NCI-H69 (cell line): ENCODE data around the gene LGI4.

Experiments
- DNase-seq: peaks from one replicate; lab custom pipeline; 2025; lab: John Stamatoyannopoulos, UW

The LGI4 gene

DNA sequence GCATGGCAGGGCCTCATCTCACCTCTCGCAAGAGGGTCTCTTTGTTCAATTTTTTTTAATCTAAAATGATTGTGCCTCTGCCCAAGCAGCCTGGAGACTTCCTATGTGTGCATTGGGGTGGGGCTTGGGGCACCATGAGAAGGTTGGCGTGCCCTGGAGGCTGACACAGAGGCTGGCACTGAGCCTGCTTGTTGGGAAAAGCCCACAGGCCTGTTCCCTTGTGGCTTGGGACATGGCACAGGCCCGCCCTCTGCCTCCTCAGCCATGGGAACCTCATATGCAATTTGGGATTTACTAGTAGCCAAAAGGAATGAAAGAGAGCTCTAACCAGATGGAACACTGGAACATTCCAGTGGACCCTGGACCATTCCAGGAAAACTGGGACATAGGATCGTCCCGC, 11.3 kb downstream of the LGI4 start:
- peak; percentile 81 for DNase-seq

DNA sequence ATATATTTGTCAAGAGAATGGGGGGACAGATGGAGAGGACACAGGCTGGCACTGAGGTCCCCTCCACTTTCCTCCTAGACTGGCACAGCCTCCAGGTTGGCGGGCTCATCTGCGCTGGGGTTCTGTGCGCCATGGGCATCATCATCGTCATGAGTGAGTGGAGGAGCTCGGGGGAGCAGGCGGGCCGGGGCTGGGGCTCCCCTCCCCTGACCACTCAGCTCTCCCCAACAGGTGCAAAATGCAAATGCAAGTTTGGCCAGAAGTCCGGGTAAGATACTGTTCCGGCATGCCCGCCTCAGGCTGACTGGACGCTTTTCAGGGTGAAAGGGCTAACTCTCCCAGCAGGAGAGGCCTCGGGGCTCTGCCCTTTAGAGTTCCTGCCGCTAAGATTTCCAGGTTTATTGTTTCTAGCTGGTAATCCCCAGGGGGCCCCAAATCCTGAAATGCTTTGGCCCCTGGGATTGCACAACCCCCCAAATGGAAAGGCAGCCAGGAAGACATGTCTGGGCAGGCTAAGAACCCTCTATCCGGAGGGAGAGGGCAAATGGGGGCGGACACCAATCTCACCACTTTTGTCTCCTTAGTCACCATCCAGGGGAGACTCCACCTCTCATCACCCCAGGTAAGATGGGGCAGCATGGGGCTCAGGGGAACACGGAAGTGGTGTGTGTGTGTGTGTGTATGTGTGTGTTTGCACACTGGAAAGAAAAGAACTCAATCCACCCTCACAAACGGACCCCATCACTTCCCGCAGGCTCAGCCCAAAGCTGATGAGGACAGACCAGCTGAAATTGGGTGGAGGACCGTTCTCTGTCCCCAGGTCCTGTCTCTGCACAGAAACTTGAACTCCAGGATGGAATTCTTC, 11.9 kb downstream of the LGI4 start:
- peak; percentile 97 for DNase-seq

DNA sequence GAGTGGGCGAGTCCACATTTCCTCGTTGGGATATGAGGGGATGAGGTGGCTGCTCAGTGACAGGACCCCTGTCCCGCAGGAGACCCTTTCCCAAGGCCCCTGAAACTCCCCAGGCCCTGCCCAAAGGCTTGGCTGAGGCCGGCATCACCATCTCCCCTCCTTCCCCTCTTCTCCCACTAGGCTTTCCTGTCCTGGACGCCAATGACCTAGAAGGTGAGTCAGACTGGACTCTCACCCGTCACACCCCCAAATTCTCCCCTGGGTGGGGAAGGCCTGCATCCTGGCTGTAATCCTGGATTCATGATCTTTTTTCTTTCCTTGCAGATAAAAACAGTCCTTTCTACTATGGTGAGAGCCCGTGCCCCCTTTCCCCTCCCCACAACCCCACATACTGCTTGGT, 14.0 kb downstream of the LGI4 start:
- no peak for DNase-seq

DNA sequence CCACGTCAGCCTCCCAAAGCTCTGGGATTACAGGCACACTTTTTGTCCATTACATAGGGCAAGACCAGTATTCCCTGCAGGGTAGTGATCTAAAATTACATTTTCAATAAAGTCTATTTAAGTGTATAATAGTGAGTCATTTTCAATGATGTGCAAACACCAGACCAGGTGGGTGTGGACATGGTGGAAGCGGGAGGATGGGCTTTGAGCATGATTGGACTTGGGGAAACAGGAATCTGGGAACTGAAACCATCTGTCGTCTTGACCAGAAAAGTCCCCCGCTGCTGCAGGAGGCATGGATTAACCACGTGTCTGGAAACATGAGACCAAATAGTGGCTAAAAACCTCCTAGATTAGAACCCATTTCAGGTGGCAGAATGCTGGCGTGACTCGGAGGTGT, 14.4 kb downstream of the LGI4 start:
- DNase-seq, result peak; percentile 99

DNA sequence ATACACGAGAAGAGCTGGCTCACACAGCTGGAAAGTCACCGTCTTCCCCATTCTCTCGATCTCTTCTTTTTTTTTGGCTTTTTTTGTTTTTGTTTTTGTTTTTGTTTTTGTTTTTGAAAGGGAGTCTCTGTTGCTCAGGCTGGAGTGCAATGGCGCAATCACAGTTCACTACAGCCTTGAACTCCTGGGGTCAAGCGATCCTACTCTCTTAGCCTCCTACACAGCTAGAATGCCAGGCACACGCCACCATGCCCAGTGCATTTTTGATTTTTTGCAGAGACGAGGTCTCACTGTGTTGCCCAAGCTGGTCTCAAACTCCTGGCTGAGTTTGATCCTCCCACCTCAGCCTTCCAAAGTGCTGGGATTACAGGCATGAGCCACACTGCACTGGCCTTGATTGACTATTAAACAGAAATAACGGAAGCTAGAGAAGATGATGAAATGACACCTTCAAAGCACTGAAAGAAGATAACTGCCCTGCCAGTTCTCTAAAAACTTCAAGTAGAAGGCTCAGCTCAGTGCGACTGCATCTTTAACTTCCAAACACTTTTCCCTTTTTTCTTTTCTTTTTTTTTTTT, 15.2 kb downstream of the LGI4 start:
- DNase-seq, result peak; percentile 21

DNA sequence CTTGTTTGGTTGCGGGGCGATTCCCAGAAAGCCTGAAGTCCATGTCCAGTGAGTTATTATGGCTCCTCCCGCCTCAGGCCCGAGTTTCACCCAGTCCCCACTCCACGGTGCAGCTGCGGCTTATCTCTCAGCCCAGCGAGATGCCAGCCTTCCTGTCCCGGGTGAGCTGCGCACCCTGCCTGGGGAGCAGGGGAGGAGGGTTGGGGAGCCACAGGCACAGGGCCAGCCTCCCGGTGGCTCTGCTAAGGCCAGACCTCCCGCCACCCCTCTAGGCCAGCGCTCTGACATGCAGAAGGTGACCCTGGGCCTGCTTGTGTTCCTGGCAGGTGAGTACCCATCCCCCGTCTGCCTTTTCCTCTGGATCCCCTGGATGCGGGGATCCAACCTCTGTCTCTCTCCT, 15.8 kb downstream of the LGI4 start:
- peak; percentile 52 for DNase-seq

DNA sequence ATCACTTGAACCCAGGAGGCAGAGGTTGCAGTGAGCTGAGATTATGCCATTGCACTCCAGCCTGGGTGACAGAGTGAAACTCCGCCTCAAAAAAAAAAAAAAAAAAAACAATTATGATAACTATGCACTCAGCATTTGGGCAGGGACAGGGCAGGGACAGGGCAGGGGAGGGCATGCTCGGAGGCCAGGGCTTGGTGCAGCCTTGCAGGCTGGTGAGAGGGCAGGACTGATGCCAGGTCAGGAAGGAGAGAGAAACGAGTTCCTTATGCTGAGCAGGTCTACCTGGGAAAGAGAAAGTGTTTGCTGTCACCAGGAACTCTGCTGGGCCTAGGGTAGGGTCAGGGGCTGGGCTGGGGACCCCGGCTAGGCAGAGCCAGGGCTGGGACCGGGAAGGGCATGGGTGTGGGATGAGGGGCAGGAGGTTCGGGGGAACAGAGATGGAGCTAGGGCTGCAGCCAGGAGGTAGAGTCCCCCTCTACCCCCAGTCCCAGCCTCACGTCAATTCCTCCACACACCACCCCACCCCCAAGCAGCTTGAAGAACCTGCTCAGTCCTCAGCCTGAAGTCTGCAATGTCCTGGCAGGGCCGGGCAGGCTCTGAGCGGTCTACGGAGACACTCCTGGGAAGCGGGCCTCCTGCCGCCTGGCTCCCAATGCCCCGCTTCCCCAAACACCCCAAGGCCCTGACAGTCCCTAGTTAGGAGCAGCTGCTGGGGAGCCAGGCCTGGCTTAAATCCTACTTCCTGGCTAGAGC, 16.4 kb downstream of the LGI4 start:
- peak; percentile 41 for DNase-seq

DNA sequence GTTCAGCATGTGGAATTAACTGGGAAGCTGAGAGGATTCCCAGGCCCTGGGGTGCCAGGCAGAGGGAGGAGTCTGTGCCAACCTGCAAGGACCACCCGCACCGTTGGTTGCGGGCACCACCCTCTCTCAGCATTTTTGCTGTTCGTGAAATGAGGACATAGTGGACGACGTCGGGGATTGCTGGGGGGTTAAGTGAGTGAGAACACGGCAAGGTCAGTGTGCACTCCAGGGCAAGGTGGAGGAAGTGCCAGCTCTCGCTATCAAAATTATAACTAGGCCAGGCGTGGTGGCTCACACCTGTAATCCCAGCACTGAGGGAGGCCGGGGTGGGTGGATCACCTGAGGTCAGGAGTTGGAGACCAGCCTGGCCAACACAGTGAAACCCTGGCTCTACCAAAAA, 17.1 kb downstream of the LGI4 start:
- DNase-seq, result peak; percentile 60

DNA sequence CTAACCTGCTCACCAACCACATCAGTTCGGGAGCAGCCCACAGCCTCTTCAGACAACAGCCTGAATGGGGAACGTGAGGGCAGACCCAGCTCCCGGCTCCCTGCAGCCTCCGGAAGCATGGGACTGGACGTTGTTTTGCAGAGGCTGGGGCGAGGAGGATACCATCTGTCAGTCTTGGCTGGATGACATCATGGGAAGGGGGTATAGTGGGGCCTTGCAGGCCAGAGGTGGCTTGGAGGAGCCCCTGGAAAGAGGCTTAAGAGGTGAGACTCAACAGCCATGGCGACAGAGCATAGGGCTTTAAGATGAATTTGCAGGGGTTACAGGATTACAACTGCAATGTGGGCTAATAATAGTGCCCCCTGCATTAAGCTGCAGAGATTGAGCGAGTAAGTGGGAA, 17.7 kb downstream of the LGI4 start:
- peak; percentile 93 for DNase-seq

DNA sequence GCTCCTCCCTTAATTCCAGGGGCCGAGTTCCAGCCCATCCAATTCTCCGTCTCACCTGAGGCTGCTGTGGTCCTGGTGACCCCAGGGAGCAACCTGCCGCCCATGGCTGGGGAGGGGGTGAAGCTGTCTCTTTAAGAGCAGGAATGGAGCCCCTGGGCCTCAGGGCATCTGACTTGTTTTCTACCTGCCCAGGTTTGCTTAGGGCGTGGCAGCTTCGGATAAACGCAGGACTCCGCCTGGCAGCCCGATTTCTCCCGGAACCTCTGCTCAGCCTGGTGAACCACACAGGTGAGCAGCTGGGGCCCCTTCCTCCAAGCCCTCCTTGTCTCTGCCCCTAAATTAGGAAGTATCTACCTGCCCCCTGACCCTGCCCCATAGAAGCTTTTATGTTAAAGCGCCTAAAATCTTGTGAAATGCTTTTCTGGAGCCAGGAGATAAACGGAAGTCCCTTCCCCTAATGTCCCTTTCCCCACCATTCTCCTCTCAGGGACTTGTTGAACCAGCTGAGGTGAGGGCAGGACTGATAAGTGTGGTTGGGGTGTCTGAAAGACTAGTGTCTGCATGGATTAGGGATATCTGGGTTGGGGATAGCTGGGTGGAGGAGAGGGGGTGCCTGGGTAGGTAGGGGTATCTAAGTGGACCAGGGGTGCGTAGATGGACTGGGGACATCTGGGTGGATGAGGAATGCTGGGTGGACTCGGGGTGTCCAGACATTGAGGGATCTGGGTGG, 18.6 kb downstream of the LGI4 start:
- peak; percentile 96 for DNase-seq

DNA sequence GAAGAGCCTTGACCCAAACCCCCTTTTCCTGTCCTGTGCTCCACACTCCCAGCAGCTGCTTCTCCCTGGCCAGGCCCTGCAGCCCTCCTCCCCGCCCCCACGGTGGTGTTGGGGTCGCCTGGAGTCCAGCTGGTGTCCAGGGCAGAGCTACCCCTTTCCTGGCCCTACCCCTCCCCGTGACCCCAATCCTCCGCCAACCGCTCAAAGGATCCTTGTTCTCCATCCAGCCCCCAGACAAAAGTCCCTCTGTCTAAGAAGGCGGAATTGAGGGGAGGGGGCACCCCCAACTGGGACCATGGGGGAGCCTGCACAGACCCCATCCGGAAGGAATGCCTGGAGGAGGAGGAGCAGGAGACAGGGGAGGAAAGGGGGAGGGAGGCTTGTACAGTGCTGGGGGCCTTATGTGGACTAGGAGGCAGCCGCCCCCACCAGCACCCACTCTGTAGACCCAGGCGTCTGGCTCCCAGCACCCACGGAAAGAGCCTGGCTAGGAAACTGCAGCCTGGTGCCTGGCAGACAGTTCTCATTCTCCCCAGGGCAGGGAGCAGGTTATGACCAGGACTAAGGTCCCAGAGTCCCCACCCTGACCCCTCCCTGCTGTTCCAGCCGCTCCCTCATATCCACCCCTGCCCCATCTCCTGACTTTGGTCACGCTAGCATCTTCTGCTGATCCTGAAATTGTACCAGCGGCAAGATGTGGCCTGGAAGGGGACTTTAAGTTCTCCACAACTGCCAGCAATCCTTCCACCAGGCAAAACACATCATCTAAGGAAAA, 19.5 kb downstream of the LGI4 start, which contains the start of gene FXYD3:
Gene FXYD3, plus strand, starts transcription at position 647 of the 775 bp plus-strand sequence. CDS start 3,554 bp downstream, outside the sequence.
- DNase-seq, result peak; percentile 72

DNA sequence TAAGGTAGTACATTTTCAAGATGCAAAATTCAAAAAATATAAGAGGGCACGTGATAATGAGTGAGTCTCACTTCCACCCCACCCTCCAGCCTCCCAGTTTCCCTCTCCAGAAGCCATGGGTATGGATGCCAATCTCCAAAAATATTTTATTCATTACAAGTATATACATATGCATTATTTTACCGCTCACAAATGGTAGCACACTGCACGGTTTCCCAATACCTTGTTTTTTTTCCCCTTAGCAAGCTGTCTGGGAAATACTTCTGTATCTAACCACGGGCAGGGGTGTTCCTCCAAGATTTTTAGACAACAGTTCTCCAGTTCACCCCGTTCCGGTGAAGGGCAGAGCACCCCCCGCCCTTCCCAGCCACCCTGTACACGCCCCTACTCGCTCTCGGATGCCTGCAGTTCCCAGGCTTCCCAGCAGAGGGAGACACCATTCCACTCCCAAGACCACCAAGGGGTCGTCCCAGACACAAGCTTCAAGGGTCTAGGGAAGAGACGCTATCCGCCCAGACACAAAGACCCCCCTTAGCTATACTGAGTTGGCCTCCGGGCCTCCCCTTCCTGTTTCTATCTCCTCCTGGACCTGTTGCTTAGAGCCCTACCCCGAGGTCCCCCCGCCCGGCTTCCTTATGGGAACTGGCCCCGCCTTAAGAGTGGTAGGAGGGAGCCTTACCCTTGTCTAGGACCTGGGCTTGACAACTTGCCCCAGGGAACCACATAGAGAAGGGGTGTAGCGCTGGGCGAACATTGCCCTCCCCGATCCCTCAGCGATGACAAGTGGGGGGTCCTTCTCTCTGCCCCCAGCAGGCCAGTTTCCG, 20.3 kb downstream of the LGI4 start:
- peak; percentile 92 for DNase-seq

DNA sequence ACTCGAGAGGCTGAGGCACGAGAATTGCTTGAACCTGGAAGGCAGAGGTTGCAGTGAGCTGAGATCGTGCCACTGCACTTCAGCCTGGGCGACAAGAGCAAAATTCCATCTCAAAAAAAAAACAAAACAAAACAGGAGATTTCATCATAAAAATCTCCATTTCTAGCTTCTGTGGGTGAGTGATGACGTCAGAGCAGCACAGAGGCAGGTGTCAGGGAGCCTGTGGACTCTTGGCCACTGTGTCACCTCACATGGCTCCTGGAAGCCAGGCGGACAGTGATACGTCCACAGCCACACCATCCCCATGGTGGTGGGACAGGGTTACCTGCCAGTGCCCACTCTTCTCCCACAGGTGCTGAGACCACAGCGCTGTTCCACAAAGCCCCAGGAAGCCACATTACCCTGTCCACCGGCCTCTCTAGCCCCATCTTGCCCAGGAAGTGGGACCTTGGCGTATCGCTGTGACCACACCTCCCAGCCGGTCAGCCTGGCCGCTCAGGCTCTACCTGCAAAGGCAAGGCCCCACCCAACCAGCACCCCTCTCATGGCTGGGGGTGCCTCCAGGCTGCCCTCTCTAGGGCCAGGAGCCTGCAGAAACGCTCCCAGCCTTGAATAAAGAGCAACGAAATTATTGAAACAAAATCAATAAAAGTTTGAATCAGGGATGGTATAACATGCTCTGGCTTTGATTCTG, 21.7 kb downstream of the LGI4 start:
- no peak for DNase-seq

DNA sequence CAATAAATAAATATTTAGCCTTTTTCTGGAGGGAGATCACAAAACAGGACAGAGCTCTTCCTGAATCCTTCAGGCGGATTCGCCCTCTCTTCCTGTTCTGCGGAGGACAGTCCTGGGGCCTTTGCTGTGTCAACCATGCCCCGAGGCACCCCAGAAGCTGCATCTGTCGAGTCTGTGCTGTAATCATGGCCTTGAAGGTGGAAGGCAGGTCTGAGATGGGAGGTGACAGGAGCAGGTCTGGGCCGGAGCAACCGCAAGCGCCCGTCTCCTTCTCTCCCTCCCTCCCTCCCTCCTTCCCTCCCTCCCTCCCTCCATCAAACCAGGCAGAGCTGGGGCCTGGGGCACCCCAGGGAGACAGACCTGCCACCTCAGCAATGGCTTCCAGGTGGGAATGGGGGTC, 23.9 kb downstream of the LGI4 start:
- peak; percentile 20 for DNase-seq

DNA sequence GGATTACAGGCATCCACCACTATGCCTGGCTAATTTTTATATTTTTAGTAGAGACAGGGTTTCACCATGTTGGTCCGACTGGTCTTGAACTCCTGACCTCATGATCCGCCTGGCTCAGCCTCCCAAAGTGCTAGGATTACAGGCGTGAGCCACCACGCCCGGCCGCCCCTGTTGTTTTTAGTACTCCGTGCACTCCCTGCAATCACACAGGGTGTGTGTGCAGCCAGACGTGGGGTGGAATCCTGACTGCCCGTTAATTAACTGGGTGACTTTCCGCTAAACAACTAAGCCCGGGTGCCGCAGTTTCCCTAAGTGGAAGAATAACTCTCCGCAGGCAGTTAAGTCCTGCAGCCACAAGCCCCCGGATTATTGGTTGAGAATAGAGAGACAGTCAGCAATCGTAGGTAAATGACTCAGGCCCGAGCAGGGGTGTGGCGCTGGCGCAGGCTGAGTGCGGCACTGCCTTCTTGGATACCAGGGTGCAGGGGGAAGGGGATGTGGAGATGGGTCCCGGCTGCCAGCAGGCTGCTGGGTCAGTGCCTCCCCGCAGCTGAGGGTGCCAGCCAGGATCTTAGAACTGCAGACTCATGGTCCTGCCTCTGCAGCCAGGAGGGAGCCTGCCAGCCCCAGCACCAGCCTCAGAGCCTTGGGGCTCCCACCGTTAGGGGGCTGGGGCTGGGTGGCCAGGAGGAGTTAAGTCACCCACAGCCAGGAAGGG, 25.3 kb downstream of the LGI4 start:
- DNase-seq, result peak; percentile 60

DNA sequence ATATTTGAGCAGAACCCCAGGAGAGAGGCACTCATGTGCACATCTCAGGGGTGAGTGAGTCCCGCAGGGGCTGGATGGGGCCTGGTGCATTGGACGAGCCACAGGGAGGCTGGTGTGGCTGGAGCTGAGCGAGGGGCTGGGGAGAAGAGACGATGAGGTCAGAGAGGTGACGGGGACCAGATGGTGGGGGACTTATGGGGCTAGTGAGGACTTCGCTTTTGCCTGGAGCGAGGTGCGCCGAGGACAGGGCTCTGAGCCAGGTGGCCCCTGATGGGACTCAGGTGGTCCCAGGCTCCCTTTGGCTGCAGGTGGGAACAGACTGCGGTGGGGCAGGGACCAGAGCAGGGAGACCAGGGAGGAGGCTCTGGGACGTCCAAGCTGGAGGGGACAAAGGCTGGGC, 26.1 kb downstream of the LGI4 start:
- DNase-seq, result no peak

DNA sequence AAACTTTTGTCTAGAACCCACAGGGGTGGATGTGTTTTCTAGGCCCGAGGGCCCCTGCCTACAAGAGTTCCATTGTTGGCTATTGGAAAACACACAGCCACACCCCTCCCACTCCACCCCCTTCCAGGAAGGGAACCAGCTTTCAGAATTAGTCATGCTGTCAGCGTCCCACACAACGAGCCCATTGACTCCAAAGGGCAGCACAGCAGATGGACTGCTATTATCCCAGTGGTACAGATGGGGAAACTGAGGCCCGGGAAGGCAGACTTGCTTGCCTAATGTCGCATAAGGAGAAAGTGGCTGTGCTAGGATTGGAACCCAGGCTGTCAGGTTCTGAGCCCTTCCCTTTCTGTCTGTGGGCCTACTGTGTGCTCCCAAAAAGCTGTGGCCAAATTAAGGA, 27.3 kb downstream of the LGI4 start:
- peak; percentile 36 for DNase-seq

DNA sequence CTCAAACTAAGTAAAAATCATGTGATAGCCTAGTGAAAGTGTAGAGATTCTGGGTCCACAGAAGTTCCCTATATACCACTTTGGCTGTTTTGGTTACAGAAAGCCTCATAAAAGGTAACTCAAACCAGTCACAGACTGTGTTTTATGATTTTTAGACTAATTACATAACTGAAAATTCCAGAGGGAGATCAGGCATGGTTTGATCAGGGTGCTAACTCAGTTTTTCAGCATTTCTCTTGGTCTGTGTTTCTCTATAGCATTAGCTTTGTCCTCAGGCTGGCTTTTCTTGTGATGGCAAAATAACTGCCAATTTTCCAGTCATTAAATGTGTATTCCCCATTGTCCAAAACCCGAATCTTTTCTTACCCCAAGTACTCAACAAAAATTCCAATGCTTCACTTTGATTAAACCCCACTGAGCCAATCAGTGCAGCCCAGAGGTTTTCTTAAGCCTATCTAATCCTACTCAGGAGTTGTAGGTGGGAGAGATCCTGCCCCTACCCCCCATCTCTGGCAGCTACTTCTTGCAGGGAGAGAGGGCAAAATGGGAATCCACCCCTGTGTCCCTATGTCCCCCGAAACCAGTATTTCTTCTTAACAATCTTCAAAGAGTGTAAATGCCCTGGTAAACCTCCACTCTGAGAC, 27.8 kb downstream of the LGI4 start:
- no peak for DNase-seq

DNA sequence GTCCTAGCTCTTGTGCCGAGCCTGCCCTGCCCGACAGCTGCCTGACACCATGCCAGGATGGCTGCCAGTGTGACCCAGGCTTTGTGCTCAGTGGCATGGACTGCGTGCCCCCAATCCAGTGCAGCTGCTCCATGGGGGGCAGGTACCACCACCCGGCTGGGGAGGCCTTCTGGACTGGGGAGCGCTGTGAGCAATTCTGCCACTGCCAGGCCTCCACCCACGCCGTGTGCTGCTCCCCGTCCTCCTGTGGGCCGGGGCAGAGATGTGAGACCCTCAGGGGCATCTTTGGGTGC, 28.6 kb downstream of the LGI4 start:
- no peak for DNase-seq
